Smooth muscle cell (in vitro differentiated cells): ENCODE data around the gene DNM2. TPM values are rescaled to one million over a fixed set of nuclear protein-coding genes. Genes with fewer than 3 reads are reported as not detected.
"Not testable (repeated sequence)": the region's sequence is repeated elsewhere in the genome, so short reads cannot be mapped to it uniquely, and the experiment has no call there.

Source experiments
- DNase-seq: peaks from one replicate; lab custom pipeline; 2025; ENCODE audit not compliant: unreplicated experiment; lab: John Stamatoyannopoulos, UW
- H2AFZ ChIP-seq: fragments of 200-600 bp; sonication (generic); 2 replicates; pipeline ENCODE4 v1.6.0; 2016; ENCODE audit warnings: antibody characterized with exemption, low read depth, mild to moderate bottlenecking
- H3F3A ChIP-seq: fragments of 200-600 bp; sonication (generic); 2 replicates; pipeline ENCODE4 v1.6.0; 2017; ENCODE audit warnings: antibody characterized with exemption, low read depth
- H3K27ac ChIP-seq: fragments of 200-600 bp; sonication (generic); 2 replicates; pipeline ENCODE4 v1.5.1; 2016; ENCODE audit warnings: low read depth, mild to moderate bottlenecking
- H3K27me3 ChIP-seq: fragments of 200-600 bp; sonication (generic); 2 replicates; pipeline ENCODE4 v1.6.1; 2016; ENCODE audit warnings: low read depth, mild to moderate bottlenecking
- H3K36me3 ChIP-seq: fragments of 200-600 bp; sonication (generic); 2 replicates; pipeline ENCODE4 v1.5.1; 2016; ENCODE audit warnings: low read depth
- H3K4me1 ChIP-seq: fragments of 200-600 bp; sonication (generic); 2 replicates; pipeline ENCODE4 v1.5.1; 2016; ENCODE audit warnings: low read depth
- H3K4me2 ChIP-seq: fragments of 200-600 bp; sonication (generic); 2 replicates; pipeline ENCODE4 v1.6.0; 2016; ENCODE audit warnings: mild to moderate bottlenecking
- H3K4me3 ChIP-seq: fragments of 200-600 bp; sonication (generic); 2 replicates; pipeline ENCODE4 v1.5.1; 2016; ENCODE audit warnings: mild to moderate bottlenecking
- H3K79me2 ChIP-seq: fragments of 200-600 bp; sonication (generic); 2 replicates; pipeline ENCODE4 v1.6.0; 2016; ENCODE audit warnings: low read depth, mild to moderate bottlenecking
- H3K9ac ChIP-seq: fragments of 200-600 bp; sonication (generic); 2 replicates; pipeline ENCODE4 v1.6.0; 2016; ENCODE audit warnings: low read depth
- H3K9me3 ChIP-seq: fragments of 200-600 bp; sonication (generic); replicated peaks from 2 replicates; pipeline ENCODE4 v1.5.1; 2016; ENCODE audit warnings: low read depth
- H4K20me1 ChIP-seq: fragments of 200-600 bp; sonication (generic); 2 replicates; pipeline ENCODE4 v1.6.0; 2016; ENCODE audit warnings: low read depth
- WGBS: methylation state at CpG from one replicate; pipeline ENCODE4 v1.1.7; 2016; ENCODE audit warnings: low lambda C conversion rate; 5-methylcytosine and 5-hydroxymethylcytosine counted together
- polyA plus RNA-seq: library from polyadenylated mRNA; unstranded; fragments of >200 nt; fragmentation: Nextera tagmentation; extraction: Ambion mirVana; gene quantifications from 2 replicates; pipeline ENCODE4 v1.2.1, GENCODE V29; 2016
- total RNA-seq: library from RNA; depleted of rRNA; stranded (reverse); fragments of >200 nt; gene quantifications from 2 replicates; pipeline ENCODE4 v1.2.3, GENCODE V29; 2014
- TF ChIP-seq, protein P1 (sequence below): fragments of 200-600 bp; sonication (generic); IDR thresholded peaks from 2 replicates; pipeline ENCODE4 v1.5.1; 2017; ENCODE audit warnings: borderline replicate concordance, mild to moderate bottlenecking, antibody characterized with exemption; ENCODE audit not compliant: insufficient read depth, poor library complexity, severe bottlenecking

The DNM2 gene
- total and polyA plus RNA-seq, 2 experiments from 2014 or later = 65.1 to 93.2 TPM

DNA sequence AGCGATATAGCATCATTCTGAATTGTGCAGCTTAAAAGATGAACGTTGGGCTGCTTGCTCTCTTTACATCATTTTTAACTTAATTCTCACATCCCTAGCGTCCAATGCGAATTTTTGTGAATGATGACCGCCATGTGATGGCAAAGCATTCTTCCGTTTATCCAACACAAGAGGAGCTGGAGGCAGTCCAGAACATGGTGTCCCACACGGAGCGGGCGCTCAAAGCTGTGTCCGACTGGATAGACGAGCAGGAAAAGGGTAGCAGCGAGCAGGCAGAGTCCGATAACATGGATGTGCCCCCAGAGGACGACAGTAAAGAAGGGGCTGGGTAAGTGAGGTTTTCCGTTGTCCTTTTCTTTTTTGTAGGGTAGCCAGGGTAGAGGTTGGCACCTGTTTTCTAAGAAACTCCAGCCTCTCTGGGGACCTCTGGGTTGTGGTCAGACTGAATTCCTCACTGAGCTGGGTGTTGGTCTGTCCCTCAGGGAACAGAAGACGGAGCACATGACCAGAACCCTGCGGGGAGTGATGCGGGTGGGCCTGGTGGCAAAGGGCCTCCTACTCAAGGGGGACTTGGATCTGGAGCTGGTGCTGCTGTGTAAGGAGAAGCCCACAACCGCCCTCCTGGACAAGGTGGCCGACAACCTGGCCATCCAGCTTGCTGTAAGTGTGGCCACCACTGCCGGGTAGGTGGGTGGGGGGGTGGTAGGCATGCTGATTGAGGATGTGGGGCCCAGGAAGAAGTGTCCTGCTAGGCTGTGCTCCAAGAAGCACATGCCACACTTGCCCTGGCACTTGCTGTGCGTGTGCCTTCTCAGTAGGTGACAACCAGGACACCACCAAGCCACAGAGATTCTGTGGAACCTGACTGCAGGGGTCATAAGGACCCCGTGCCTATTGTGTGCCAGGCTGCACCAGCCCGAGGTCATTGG lies 46.7 kb upstream of the DNM2 start:
- Histone ChIP-seq H3K79me2 (peaks cover 88% of the 10 kb centered on the region), H4K20me1 (peaks cover 100% of the 10 kb centered on the region), H3K27me3 (no peaks in the 10 kb centered on the region), H3K4me1 (no peaks in the 10 kb centered on the region), H3K27ac (no peak overlapping the region), H3K9me3 (no peaks in the 10 kb centered on the region), H3K36me3 (no peaks in the 10 kb centered on the region), H2AFZ (no peak overlapping the region), H3F3A (no peaks in the 10 kb centered on the region), H3K4me2 (no peak overlapping the region), H3K9ac (no peak overlapping the region), H3K4me3 (no peak overlapping the region)
- 96% methylated on average over 24 of the region's 24 CpGs for WGBS
- DNase-seq = no peak
- TF ChIP-seq, protein P1, sequence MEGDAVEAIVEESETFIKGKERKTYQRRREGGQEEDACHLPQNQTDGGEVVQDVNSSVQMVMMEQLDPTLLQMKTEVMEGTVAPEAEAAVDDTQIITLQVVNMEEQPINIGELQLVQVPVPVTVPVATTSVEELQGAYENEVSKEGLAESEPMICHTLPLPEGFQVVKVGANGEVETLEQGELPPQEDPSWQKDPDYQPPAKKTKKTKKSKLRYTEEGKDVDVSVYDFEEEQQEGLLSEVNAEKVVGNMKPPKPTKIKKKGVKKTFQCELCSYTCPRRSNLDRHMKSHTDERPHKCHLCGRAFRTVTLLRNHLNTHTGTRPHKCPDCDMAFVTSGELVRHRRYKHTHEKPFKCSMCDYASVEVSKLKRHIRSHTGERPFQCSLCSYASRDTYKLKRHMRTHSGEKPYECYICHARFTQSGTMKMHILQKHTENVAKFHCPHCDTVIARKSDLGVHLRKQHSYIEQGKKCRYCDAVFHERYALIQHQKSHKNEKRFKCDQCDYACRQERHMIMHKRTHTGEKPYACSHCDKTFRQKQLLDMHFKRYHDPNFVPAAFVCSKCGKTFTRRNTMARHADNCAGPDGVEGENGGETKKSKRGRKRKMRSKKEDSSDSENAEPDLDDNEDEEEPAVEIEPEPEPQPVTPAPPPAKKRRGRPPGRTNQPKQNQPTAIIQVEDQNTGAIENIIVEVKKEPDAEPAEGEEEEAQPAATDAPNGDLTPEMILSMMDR = no peak

DNA sequence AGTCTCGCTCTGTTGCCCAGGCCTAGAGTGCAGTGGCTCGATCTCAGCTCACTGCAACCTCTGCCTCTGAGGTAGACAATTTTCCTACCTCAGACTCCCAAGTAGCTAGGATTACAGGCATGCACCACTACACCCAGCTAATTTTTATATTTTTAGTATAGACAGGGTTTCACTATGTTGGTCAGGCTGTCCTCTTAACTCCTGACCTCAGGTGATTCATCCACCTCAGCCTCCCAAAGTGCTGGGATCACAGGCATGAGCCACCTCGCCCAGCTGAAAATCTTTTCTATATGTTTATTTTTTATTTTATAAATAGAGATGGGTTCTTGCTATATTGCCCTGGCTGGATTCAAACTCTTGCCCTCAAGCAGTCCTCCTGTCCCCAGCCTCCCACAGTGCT lies 46.0 kb upstream of the DNM2 start:
- H3K27ac ChIP-seq, H2AFZ ChIP-seq, H3K4me2 ChIP-seq, H3K9ac ChIP-seq, H3K4me3 ChIP-seq, H3K4me1 ChIP-seq, DNase-seq, H3F3A ChIP-seq, H3K27me3 ChIP-seq, H3K9me3 ChIP-seq, H3K36me3 ChIP-seq: not testable (repeated sequence)
- 99% methylated on average over 3 of the region's 3 CpGs for WGBS
- Histone ChIP-seq H3K79me2 (peaks cover 83% of the 10 kb centered on the region), H4K20me1 (peaks cover 100% of the 10 kb centered on the region)

DNA sequence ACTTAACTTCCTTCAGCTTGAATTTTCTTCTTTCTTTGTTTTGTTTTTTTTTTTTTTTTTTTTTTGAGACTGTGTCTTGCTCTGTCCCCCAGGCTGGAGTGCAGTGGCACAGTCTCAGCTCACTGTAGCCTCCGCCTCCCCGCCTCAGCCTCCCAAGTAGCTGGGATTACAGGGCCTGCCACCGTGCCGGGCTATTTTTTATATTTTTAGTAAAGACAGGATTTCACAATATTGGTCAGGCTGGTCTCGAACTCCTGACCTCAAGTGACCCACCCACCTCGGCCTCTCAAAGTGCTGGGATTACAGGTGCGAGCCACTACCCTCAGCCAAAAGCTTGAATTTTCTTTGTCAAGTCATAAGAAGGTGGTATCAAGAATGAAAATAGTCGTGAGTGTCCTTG lies 42.7 kb upstream of the DNM2 start:
- not testable (repeated sequence) for H3K4me3 ChIP-seq, H3K27me3 ChIP-seq, H3K9me3 ChIP-seq, DNase-seq, H3K27ac ChIP-seq, H3F3A ChIP-seq, H3K4me2 ChIP-seq, H2AFZ ChIP-seq, H3K4me1 ChIP-seq, H3K9ac ChIP-seq
- peaks cover 12% of the 10 kb centered on the region for H3K36me3 ChIP-seq
- H3K79me2 ChIP-seq = peaks cover 68% of the 10 kb centered on the region
- peaks cover 100% of the 10 kb centered on the region for H4K20me1 ChIP-seq
- 94% methylated on average over 8 of the region's 8 CpGs for WGBS

DNA sequence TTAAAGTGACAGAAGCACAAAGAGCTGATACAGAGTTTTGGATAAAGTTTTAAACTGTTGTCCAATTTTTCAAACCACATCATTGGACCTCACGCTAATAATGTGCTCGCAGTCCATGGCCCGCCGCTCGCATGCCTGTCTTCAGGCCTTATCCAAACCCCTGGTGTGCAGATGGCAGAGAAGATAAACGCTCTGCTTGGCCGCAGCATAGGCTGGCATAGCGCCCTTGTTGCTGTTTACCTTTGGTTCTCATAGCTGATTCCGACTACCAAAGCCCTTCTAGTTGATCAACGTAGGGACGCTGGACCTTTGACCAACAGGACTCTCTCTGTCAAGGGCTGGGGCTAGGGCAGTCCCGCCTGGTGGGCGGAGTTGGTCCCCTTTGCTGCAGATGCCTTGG lies 40.1 kb upstream of the DNM2 start:
- H3K36me3 ChIP-seq = peaks cover 22% of the 10 kb centered on the region
- peaks cover 100% of the 10 kb centered on the region for H4K20me1 ChIP-seq
- DNase-seq = no peak

More for the DNA sequence above, 40.1 kb upstream of the DNM2 start:
- Histone ChIP-seq H3F3A (no peaks in the 10 kb centered on the region), H3K4me1 (no peaks in the 10 kb centered on the region), H2AFZ (no peak overlapping the region), H3K27ac (no peak overlapping the region), H3K9ac (no peak overlapping the region), H3K79me2 (peaks cover 44% of the 10 kb centered on the region), H3K4me3 (no peak overlapping the region), H3K4me2 (no peak overlapping the region), H3K9me3 (no peaks in the 10 kb centered on the region), H3K27me3 (no peaks in the 10 kb centered on the region)
- WGBS = 97% methylated on average over 13 of the region's 13 CpGs
- TF ChIP-seq, protein P1 = no peak
